Progenitor cell of endocrine pancreas (in vitro differentiated cells): Measurements from ENCODE around the gene NRP1. TPM values are rescaled to one million over a fixed set of nuclear protein-coding genes. Genes with fewer than 3 reads are reported as not detected.

ENCODE experiments used
- DNase-seq: peaks from one replicate; pipeline ENCODE4 v3.0.0; 2021; ENCODE audit warnings: low spot score; ENCODE audit not compliant: unreplicated experiment
- H3K27ac Mint-ChIP-seq: 2 replicates; pipeline ENCODE4 v1.8.0; 2021; ENCODE audit warnings: mild to moderate bottlenecking, moderate library complexity, mixed read lengths
- H3K27me3 Mint-ChIP-seq: 2 replicates; pipeline ENCODE4 v1.8.0; 2021; ENCODE audit warnings: mixed read lengths
- H3K36me3 Mint-ChIP-seq: 2 replicates; pipeline ENCODE4 v1.8.0; 2022; ENCODE audit warnings: mixed read lengths; ENCODE audit not compliant: insufficient read depth
- H3K4me1 Mint-ChIP-seq: 2 replicates; pipeline ENCODE4 v1.8.0; 2021; ENCODE audit warnings: low read depth, mixed read lengths
- H3K4me3 Mint-ChIP-seq: 2 replicates; pipeline ENCODE4 v1.8.0; 2021; ENCODE audit warnings: low read depth, mild to moderate bottlenecking, moderate library complexity, mixed read lengths
- H3K9me3 Mint-ChIP-seq: 2 replicates; pipeline ENCODE4 v1.8.0; 2021; ENCODE audit warnings: low read depth, mixed read lengths
- CTCF ChIP-seq: fragments of 200-600 bp; sonication (generic); IDR thresholded peaks from one replicate; pipeline ENCODE4 v1.5.0; 2021; ENCODE audit warnings: antibody characterized with exemption, mild to moderate bottlenecking; ENCODE audit not compliant: unreplicated experiment
- total RNA-seq: library from RNA; stranded (reverse); gene quantifications from 2 replicates; pipeline ENCODE4 v1.2.1, GENCODE V29; 2021

The NRP1 gene
- total RNA-seq, 1 donor from 2014 or later, result 33.4 TPM

GRCh38 chr10:33279276-33279675, 55.2 kb downstream of the NRP1 start:
- Mint-ChIP-seq H3K9me3 (no peaks in the 10 kb centered on the region), H3K27me3 (no peaks in the 10 kb centered on the region), H3K4me1 (peaks cover 20% of the 10 kb centered on the region), H3K36me3 (peaks cover 3% of the 10 kb centered on the region), H3K27ac (no peak overlapping the region), H3K4me3 (no peak overlapping the region)
- no peak for TF ChIP-seq CTCF
- DNase-seq, result no peak

- peaks cover 23% of the 10 kb centered on the region for H3K4me1 Mint-ChIP-seq
- no peak overlapping the region for H3K4me3 Mint-ChIP-seq
- no peak overlapping the region for H3K27ac Mint-ChIP-seq
- DNase-seq, result no peak
- H3K36me3 Mint-ChIP-seq, result peaks cover 3% of the 10 kb centered on the region
- H3K27me3 Mint-ChIP-seq, result no peaks in the 10 kb centered on the region
- TF ChIP-seq CTCF, result no peak
- H3K9me3 Mint-ChIP-seq, result no peaks in the 10 kb centered on the region
These were observed 56.3 kb downstream of the NRP1 start for GRCh38 chr10:33278198-33278597.

- H3K36me3 Mint-ChIP-seq, result peaks cover 3% of the 10 kb centered on the region
- H3K4me1 Mint-ChIP-seq, result peaks cover 30% of the 10 kb centered on the region
- H3K27ac Mint-ChIP-seq, result no peak overlapping the region
- no peak overlapping the region for H3K4me3 Mint-ChIP-seq
- no peak for TF ChIP-seq CTCF
- no peaks in the 10 kb centered on the region for H3K9me3 Mint-ChIP-seq
- H3K27me3 Mint-ChIP-seq, result no peaks in the 10 kb centered on the region
- DNase-seq, result no peak
These were observed 57.3 kb downstream of the NRP1 start for GRCh38 chr10:33277135-33277536.

GRCh38 chr10:33276282-33276923, 58.1 kb downstream of the NRP1 start:
- Mint-ChIP-seq H3K27ac (no peak overlapping the region), H3K9me3 (no peaks in the 10 kb centered on the region), H3K4me3 (no peak overlapping the region), H3K36me3 (peaks cover 1% of the 10 kb centered on the region), H3K4me1 (peaks cover 37% of the 10 kb centered on the region), H3K27me3 (no peaks in the 10 kb centered on the region)
- TF ChIP-seq CTCF, result no peak
- DNase-seq, result no peak

GRCh38 chr10:33274096-33274785, 60.2 kb downstream of the NRP1 start:
- Mint-ChIP-seq H3K4me3 (peak overlapping the region; percentile 24), H3K36me3 (peaks cover 3% of the 10 kb centered on the region), H3K4me1 (peaks cover 41% of the 10 kb centered on the region), H3K9me3 (no peaks in the 10 kb centered on the region), H3K27me3 (no peaks in the 10 kb centered on the region), H3K27ac (peak overlapping the region; percentile 74)
- DNase-seq, result no peak
- no peak for TF ChIP-seq CTCF
